ENCODE results near the gene CSMD2.

Gene CSMD2

DNA sequence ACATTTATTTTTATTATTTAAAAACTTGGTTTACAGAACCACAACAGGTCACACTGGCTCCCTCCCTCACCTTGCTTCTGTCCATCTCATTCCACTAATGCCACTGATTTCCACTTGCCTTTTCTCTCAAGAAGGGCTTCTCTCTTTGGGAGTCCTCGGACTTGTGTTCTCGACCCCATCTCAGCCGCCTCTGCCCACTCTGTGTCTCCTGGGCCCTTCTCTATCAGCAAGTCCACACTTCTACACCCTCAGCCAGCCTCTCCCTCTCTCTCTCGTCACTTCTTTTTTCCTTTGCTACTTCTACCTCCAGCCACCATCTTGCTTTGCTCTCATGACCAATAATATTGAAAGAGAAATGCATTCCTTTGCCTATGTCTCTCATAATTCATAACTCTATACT is 171.7 kb downstream of the CSMD2 start:
- no peak for TF ChIP-seq POLR2AphosphoS5 (IDR thresholded peaks at IDR 0.05; ENCODE audit: low read depth, low read length)
- no peak for TF ChIP-seq FOXP2 (optimal IDR thresholded peaks at IDR 0.05; ENCODE audit: borderline replicate concordance, extremely low read depth, extremely low read length, insufficient read depth)
- no peak for TF ChIP-seq SIN3A (IDR thresholded peaks at IDR 0.05; ENCODE audit: borderline replicate concordance, insufficient read depth, low read length)
- TF ChIP-seq REST (IDR thresholded peaks at IDR 0.05; ENCODE audit: insufficient read depth in 1 of 2, low read depth in 2 of 2, low read length in 2 of 2), result no peak
- TF ChIP-seq TAF1 (IDR thresholded peaks at IDR 0.05; ENCODE audit: borderline replicate concordance, insufficient read depth, low read length), result no peak

GRCh38 chr1:33990281-33990680 is 174.7 kb downstream of the CSMD2 start:
- TF ChIP-seq POLR2AphosphoS5 (IDR thresholded peaks at IDR 0.05; ENCODE audit: low read depth, low read length), result no peak
- no peak for TF ChIP-seq FOXP2 (optimal IDR thresholded peaks at IDR 0.05; ENCODE audit: borderline replicate concordance, extremely low read depth, extremely low read length, insufficient read depth)
- no peak for TF ChIP-seq TAF1 (IDR thresholded peaks at IDR 0.05; ENCODE audit: borderline replicate concordance, insufficient read depth, low read length)
- TF ChIP-seq REST (IDR thresholded peaks at IDR 0.05; ENCODE audit: insufficient read depth in 1 of 2, low read depth in 2 of 2, low read length in 2 of 2), result no peak
- no peak for TF ChIP-seq SIN3A (IDR thresholded peaks at IDR 0.05; ENCODE audit: borderline replicate concordance, insufficient read depth, low read length)

DNA sequence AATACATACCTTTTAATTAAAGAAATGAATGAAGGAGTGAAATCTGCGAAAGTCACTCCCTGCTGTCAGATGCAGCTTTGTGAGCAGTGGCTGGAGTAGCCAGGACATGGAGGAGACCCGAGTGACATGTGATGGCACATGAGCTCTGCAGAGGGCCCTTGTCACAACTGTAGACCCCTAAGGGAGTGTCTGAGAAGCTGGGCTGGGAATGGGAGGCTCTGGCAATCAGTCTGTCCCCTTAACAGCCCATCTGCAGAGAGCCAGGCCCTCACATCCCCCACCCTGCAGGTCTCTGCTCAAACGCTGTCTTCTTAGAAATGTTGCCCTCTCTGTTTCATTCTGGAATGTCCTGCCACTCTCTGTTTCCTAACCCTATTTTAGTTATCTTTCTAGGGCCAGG is 176.9 kb downstream of the CSMD2 start:
- TF ChIP-seq SIN3A (IDR thresholded peaks at IDR 0.05; ENCODE audit: borderline replicate concordance, insufficient read depth, low read length) (no peak), POLR2AphosphoS5 (IDR thresholded peaks at IDR 0.05; ENCODE audit: low read depth, low read length) (no peak), TAF1 (IDR thresholded peaks at IDR 0.05; ENCODE audit: borderline replicate concordance, insufficient read depth, low read length) (no peak), REST (IDR thresholded peaks at IDR 0.05; ENCODE audit: insufficient read depth in 1 of 2, low read depth in 2 of 2, low read length in 2 of 2) (no peak), FOXP2 (optimal IDR thresholded peaks at IDR 0.05; ENCODE audit: borderline replicate concordance, extremely low read depth, extremely low read length, insufficient read depth) (no peak)

DNA sequence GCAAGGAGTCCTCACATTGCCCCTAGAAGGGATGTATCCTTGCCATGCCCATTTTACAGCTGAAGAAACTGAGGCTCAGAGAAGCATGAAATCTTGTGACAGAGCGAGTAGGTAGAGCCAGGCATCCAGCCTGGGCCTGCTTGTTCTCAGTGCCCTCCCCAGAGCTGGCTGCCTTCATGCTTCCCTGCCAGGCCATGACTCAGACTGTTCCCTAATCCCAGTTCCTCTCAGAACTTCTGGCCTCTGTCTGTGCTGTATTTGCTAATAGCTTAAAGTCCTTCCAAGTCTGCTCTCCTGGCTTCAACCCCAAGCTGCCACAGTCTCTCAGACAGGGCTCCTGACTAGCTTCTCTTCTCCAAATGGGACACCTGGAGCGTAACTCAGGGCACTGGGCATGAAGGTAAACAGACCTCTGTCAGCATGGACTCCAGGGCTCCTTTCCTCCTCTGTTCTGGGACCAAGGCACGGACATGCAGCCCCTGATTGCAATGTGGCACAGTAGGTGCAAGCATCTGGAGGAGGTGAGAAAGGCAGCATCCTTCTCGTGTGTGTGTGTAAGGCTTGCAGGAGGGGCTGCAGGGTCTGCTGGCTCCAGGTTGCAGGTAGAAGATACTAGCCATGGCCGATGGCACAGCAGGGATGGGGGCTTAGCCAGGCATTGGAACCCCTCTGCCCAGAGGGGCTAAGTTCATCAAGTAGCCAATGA is 178.5 kb downstream of the CSMD2 start:
- no peak for TF ChIP-seq SIN3A (IDR thresholded peaks at IDR 0.05; ENCODE audit: borderline replicate concordance, insufficient read depth, low read length)
- no peak for TF ChIP-seq FOXP2 (optimal IDR thresholded peaks at IDR 0.05; ENCODE audit: borderline replicate concordance, extremely low read depth, extremely low read length, insufficient read depth)
- no peak for TF ChIP-seq POLR2AphosphoS5 (IDR thresholded peaks at IDR 0.05; ENCODE audit: low read depth, low read length)
- no peak for TF ChIP-seq TAF1 (IDR thresholded peaks at IDR 0.05; ENCODE audit: borderline replicate concordance, insufficient read depth, low read length)
- TF ChIP-seq REST (IDR thresholded peaks at IDR 0.05; ENCODE audit: insufficient read depth in 1 of 2, low read depth in 2 of 2, low read length in 2 of 2), result no peak

Measured in PFSK-1 (cell line).